Loucy (cell line): ENCODE data around the gene CDK1.

Experiments
- H2AFZ ChIP-seq: fragments of 200-600 bp; sonication (generic); 2 replicates; pipeline ENCODE4 v1.6.0; 2016; ENCODE audit warnings: antibody characterized with exemption, mild to moderate bottlenecking, low read length, moderate library complexity
- H3F3A ChIP-seq: fragments of 200-600 bp; 2 replicates; pipeline ENCODE4 v1.6.0; 2016; ENCODE audit warnings: antibody characterized with exemption, low read depth, mild to moderate bottlenecking
- H3K27me3 ChIP-seq: fragments of 200-600 bp; sonication (generic); 2 replicates; pipeline ENCODE4 v1.6.1; 2014; ENCODE audit warnings: low read length, mild to moderate bottlenecking; ENCODE audit not compliant: insufficient read depth, poor library complexity, severe bottlenecking
- H3K36me3 ChIP-seq: fragments of 200-600 bp; sonication (generic); 2 replicates; pipeline ENCODE4 v1.6.1; 2016; ENCODE audit warnings: low read length; ENCODE audit not compliant: insufficient read depth
- H3K4me1 ChIP-seq: fragments of 200-600 bp; sonication (generic); 2 replicates; pipeline ENCODE4 v1.5.1; 2014; ENCODE audit warnings: low read length, mild to moderate bottlenecking; ENCODE audit not compliant: insufficient read depth, poor library complexity, severe bottlenecking
- H3K4me2 ChIP-seq: fragments of 200-600 bp; sonication (generic); 2 replicates; pipeline ENCODE4 v1.6.0; 2014; ENCODE audit warnings: antibody characterized with exemption, low read length, low read depth, mild to moderate bottlenecking; ENCODE audit not compliant: poor library complexity, severe bottlenecking
- H3K4me3 ChIP-seq: fragments of 200-600 bp; sonication (generic); 2 replicates; pipeline ENCODE4 v1.5.1; 2014; ENCODE audit warnings: low read length, mild to moderate bottlenecking, mixed read lengths; ENCODE audit not compliant: poor library complexity, severe bottlenecking
- H3K79me2 ChIP-seq: fragments of 200-600 bp; sonication (generic); 2 replicates; pipeline ENCODE4 v1.6.1; 2014; ENCODE audit warnings: low read length; ENCODE audit not compliant: insufficient read depth
- H3K9ac ChIP-seq: fragments of 200-600 bp; sonication (generic); 2 replicates; pipeline ENCODE4 v1.6.0; 2014; ENCODE audit warnings: mild to moderate bottlenecking, low read depth, low read length, moderate library complexity; ENCODE audit not compliant: poor library complexity, severe bottlenecking
- H3K9me2 ChIP-seq: fragments of 200-600 bp; sonication (generic); replicated peaks from 2 replicates; pipeline ENCODE4 v1.6.1; 2016; ENCODE audit warnings: low read depth, low read length, mixed read lengths
- H3K9me3 ChIP-seq: fragments of 200-600 bp; sonication (generic); 2 replicates; pipeline ENCODE4 v1.6.1; 2014; ENCODE audit warnings: mild to moderate bottlenecking, antibody characterized with exemption, low read length, low read depth; ENCODE audit not compliant: insufficient read depth
- H4K20me1 ChIP-seq: fragments of 200-600 bp; sonication (generic); 2 replicates; pipeline ENCODE4 v1.6.0; 2014; ENCODE audit warnings: antibody characterized with exemption, low read length, mild to moderate bottlenecking; ENCODE audit not compliant: insufficient read depth, poor library complexity, severe bottlenecking
- CTCF ChIP-seq: fragments of 200-600 bp; sonication (generic); conservative IDR thresholded peaks from 2 replicates; pipeline ENCODE4 v1.5.1; 2014; ENCODE audit warnings: mild to moderate bottlenecking, antibody characterized with exemption, low read length
- EZH2phosphoT487 ChIP-seq: fragments of 200-600 bp; IDR thresholded peaks from 2 replicates; pipeline ENCODE4 v1.6.1; 2018; ENCODE audit warnings: antibody characterized with exemption, mild to moderate bottlenecking, moderate library complexity, borderline replicate concordance

CDK1 gene

GRCh38 chr10:60747817-60748469 is 30.3 kb upstream of the CDK1 start:
- H3K4me1 ChIP-seq = no peaks in the 10 kb centered on the region
- no peak overlapping the region for H3K9ac ChIP-seq
- H3K27me3 ChIP-seq = no peaks in the 10 kb centered on the region
- H3K9me3 ChIP-seq = no peaks in the 10 kb centered on the region
- no peak overlapping the region for H2AFZ ChIP-seq
- H3K4me3 ChIP-seq = no peak overlapping the region
- H3K4me2 ChIP-seq = no peak overlapping the region
- no peaks in the 10 kb centered on the region for H3K36me3 ChIP-seq
- no peaks in the 10 kb centered on the region for H3F3A ChIP-seq
- no peaks in the 10 kb centered on the region for H3K9me2 ChIP-seq
- H3K79me2 ChIP-seq = no peaks in the 10 kb centered on the region
- TF ChIP-seq CTCF (no peak), EZH2phosphoT487 (no peak)
- H4K20me1 ChIP-seq = no peaks in the 10 kb centered on the region

- Histone ChIP-seq H3K4me3 (no peak overlapping the region), H3K9me2 (no peaks in the 10 kb centered on the region), H3K9ac (no peak overlapping the region), H3K4me2 (no peak overlapping the region), H4K20me1 (no peaks in the 10 kb centered on the region), H3K27me3 (no peaks in the 10 kb centered on the region), H3K4me1 (no peaks in the 10 kb centered on the region), H3K36me3 (no peaks in the 10 kb centered on the region), H3K79me2 (no peaks in the 10 kb centered on the region), H3K9me3 (no peaks in the 10 kb centered on the region), H2AFZ (no peak overlapping the region), H3F3A (no peaks in the 10 kb centered on the region)
- TF ChIP-seq EZH2phosphoT487 (no peak), CTCF (no peak)
Observed at GRCh38 chr10:60753152-60753551, 25.1 kb upstream of the CDK1 start.

- Histone ChIP-seq H3K4me3 (no peak overlapping the region), H2AFZ (no peak overlapping the region), H3K9me2 (no peaks in the 10 kb centered on the region), H3K27me3 (no peaks in the 10 kb centered on the region), H4K20me1 (no peaks in the 10 kb centered on the region), H3K4me1 (no peaks in the 10 kb centered on the region), H3K9ac (no peak overlapping the region), H3K9me3 (no peaks in the 10 kb centered on the region), H3K36me3 (no peaks in the 10 kb centered on the region), H3K4me2 (no peak overlapping the region), H3F3A (no peaks in the 10 kb centered on the region), H3K79me2 (no peaks in the 10 kb centered on the region)
- TF ChIP-seq EZH2phosphoT487 (no peak), CTCF (no peak)
Observed at GRCh38 chr10:60753817-60754216, 24.5 kb upstream of the CDK1 start.
